Iris pigment epithelial cell (primary cell): Measurements from ENCODE around the gene EMC9.

ENCODE experiments used
- DNase-seq: peaks from one replicate; pipeline ENCODE4 v3.0.0-alpha.2; 2011; ENCODE audit warnings: low read depth

EMC9 gene, protein sequence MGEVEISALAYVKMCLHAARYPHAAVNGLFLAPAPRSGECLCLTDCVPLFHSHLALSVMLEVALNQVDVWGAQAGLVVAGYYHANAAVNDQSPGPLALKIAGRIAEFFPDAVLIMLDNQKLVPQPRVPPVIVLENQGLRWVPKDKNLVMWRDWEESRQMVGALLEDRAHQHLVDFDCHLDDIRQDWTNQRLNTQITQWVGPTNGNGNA

DNA sequence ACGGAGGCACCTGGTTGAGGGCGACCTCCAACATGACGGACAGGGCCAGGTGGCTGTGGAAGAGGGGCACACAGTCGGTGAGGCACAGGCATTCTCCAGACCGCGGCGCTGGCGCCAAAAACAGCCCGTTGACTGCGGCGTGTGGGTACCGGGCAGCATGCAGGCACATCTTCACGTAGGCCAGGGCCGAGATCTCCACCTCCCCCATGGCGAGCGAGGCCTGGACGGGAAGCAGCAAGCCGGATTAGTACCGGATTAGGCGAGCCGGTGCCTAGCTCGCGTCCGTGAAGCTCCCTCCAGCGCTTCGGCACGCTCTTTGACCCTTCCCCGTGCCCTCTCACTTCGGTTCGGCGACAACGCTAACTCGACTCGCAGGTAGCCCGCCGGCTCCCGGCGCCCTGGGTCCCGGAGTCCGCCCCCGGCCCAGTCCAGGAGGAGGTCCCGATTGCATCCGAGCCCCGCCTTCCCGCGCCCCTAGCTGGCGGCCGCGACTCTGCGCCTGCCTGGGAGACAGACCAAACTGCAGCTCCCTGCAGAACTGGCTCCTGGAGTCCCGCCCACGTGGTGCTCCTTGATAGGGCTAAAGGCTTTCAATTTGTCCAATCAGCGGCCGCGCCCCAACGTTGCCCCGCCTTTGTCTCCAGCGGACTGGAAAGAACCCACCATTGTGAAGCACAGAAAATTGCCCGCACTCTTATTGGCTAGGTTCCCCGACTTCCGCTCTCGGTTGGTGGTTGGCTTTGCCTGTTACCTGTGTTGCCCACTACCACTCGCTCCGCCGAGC lies at the start of gene EMC9:
Gene EMC9, minus strand, starts transcription at position 495 of the 784 bp plus-strand sequence. Its CDS starts 287 bp downstream, at position 208.
- peak; percentile 100 for DNase-seq

DNA sequence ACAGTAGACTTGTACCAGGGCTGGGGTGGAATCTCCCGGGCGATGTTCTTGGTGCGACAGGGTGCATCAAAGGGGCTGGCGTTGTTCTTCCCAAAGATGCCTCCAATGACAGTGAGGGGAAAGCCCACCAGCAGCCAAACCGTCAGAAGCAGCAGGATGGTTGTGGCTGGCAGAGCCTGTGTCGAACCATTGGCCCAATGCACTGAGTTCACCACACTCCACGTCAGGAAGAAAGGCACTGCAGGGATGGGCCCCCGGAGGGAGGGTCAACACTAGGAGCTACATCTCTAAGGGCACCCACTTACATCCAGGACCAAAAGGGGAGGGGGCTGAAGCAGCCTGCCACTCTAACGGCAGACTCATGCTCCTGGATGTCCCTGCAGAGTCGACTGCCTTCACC lies 49.0 kb upstream of the EMC9 start:
- no peak for DNase-seq

DNA sequence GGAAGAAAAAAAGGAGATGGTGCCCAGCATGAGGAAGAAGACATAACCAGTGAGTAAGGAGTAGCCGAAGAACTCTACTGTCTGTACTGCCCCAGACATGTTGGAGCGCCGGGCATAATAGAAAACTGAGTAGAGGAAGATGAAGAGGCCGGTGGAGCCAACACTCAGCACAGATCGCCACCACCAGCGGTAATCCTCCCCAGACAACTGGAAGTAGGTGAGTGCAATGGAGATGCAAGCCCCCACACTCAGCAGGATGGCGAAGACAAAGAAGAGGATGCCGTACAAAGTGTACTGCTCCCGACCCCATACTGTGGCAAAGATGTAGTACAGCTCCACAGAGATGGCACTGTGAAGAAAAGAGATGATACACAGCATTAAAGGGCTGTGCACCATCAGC lies 48.1 kb upstream of the EMC9 start:
- DNase-seq, result no peak

DNA sequence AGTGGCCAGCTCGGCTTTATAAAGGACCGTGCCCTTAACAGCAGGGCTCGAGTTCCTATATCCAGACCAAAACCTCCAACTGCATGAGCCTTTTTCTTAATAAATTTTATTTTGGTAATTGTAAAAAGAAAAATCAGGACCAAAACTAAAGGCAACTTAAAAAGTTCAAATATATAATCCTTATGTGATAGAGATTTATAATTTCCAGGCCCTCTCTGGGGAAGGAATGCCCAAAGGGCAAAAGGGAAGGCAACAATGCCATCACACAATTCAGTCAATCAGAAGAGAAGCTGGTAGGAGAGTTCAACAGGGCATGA lies 47.6 kb upstream of the EMC9 start:
- DNase-seq, result no peak

DNA sequence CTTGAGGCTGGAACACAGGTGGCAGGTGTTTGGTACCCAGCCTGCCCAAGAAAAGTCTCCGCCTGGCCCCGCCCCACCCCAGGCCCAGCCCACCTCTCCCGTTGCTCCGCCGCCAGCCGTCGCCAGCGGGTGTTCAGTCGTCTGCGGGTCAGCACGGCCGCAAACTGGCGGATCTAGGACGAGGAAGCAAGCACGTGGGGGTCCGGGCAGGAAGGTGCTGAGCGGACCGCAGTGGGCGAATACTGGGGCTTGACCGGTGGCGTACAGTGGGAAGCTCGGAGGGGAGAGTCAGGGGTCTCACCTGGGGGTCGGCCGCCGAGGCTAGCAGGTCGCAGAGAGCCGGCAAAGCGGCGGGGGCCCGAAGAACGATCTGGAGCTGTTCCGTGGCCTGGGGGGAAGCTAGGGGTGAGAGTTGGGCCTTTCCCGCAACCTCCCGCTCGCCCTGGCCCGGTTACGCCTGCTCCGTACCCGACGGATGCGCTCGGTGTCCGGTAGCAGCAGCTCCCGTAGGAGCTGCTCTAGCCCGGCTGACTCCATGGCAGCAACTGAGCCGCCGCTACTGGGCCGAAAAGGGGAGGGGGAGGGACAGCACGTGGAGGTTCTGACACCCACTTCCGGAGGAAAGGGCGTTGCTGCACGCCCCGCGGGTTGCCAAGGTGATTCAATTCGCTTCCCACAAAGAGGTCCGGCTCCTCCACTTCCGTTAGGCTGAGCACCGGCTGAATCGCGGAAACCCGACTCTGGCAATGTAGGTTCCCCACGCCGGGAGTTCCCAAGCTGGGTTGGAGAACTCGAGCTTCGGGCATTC lies 47.1 kb upstream of the EMC9 start, which contains the start of gene IPO4:
Gene IPO4, minus strand, starts transcription at position 566 of the 808 bp plus-strand sequence. Its CDS starts 29 bp downstream, at position 537.
- DNase-seq, result peak; percentile 99

DNA sequence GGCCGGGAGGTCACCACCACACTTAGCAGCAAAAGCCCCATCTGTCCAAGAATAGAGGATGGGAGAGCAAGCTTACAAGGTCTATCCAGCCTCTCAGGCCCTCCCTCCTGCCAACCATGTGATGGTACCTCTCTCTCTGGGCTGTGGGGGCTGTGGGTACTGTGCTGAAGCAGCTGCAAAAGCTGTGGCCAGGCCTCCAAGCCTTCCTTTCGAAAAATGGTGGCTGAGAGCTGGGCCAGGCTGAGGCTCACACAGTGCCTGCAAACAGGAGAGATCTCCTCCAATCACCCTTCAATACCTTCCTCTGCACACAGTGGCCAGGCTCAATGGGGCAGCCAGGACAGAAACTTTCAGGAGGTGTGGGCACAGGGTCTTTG lies 46.1 kb upstream of the EMC9 start:
- DNase-seq, result no peak

DNA sequence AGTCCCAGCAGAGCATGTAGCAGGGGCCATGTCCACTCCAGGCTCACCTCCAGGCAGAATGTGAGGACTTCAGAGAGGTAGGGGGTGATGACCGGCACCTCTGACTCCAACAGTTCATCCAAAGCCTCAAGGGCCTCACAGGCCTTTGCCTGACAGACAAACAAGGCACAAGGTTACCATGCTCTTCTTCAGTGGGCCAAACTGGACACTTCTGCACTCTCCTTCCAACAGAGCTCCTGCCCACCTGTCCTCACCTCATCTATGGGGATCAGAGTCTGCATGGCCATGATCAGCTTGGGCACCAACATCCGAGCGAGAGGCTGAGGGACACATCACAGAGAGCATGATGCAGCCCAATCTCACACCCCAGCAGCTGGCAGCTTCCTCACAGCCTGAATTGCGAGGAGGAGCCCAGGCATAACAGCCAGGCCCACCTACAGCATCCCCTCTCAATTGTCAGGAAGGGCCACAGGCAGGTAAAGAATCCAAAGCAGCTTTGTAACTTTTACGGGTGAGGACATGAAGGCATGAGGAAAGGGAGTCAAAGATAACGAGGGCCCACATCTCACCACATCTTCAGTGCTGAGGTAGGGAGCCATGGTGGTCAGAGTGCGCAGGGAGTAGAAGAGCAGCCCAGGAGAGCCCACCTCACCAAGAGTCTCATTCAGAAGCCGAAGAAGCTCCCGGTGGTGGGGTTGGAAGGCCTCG lies 45.6 kb upstream of the EMC9 start:
- no peak for DNase-seq

DNA sequence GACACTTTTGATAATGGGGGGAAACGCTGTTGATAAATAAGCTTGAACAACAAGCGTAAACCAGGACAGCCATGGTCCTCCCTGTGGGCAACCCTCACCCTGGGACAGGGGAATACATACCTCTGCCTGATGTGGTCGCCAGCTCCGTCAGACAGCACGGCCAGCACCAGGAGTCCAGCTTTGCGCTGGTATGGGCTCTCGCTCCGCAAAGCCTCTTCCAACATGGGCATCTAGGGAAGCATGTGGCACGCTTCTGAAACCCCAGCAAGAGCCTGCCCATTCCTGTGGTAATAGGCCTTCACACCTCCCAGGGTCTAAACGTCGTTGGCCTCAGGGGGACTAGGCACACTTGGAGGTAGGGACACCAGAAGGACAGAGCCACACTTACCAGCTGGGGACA lies 44.4 kb upstream of the EMC9 start:
- DNase-seq, result no peak

DNA sequence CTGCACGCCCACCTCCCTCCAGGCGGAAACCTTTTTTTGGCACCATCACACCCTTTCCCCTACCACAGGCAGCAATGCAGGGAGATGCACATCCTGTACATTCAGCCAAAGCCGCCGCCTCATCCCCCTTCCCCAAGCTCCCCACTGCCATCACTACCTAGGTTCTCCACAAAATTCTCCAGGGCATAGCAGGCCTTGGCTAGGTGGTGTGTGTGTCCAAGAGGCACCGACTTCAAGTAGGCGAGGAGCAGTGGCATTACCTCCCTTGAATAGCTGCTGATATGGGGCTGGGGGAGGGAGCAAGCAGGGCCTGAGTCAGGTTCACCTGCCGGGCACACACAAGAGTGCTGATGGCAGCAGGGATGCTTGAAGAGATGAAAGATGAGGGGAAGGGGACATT lies 43.6 kb upstream of the EMC9 start:
- DNase-seq, result no peak

DNA sequence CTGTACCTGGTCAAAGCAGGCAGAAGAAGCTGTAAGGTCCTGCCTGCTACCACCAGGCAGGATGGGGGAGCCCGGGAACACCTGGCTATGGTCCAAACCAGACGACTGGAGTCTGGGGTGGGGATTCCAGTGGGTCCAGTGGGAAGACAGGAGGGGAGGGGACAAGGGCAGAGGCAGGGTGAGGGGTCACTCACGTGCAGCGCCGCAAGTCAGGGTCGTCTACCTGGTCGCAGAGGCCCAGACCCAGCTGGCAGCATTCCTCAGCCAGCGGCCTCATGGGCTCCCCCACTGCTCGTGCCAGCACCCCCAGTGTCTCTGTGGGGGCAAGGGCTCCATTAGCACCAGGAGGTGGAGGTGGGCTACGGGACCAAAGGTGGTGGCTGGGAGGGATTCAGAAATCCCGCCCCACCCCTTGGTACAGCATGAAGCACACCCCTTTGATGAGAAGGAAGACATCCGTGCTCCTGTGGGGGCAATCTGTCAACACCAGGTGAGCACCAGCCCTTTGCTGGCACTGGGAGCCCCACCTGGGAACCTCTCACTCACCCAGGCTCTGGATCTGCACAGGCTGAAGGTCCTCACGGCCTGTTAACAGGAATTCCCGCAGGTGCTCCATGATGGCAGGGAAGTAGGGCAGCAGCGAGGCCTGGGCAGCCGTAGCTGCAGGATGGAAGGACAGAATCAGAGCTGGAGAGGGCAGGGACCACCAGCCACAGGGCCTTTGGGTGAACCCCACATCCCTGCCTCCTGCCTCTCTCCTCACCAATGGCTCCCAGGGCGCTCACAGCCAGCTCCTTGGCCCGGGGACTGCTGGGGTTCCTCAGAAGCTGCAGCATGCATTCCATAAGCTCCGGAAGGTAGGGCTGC lies 42.9 kb upstream of the EMC9 start:
- DNase-seq, result no peak

DNA sequence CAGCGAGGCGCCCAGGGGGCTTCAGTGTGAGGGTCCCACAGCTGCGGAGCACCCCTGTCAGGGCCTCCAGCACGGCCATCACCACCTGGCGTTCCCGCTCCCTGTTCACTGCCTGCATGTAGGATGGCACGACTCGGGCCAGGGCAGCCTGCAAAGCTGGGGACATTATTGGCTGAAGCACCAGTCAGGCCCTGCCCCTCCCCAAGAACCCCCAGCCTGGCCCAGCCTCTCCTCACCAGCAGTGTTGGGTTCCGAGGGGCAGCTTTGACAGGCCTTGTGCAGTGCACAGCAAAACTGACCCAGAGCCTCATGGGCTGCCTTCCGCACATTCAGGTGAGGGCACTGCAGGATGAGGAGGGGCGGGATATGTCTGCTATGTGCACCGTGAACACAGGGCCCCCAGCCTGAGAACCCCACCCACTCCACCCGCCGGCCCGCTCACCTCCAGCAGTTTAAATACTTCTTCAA lies 41.7 kb upstream of the EMC9 start:
- DNase-seq, result no peak

DNA sequence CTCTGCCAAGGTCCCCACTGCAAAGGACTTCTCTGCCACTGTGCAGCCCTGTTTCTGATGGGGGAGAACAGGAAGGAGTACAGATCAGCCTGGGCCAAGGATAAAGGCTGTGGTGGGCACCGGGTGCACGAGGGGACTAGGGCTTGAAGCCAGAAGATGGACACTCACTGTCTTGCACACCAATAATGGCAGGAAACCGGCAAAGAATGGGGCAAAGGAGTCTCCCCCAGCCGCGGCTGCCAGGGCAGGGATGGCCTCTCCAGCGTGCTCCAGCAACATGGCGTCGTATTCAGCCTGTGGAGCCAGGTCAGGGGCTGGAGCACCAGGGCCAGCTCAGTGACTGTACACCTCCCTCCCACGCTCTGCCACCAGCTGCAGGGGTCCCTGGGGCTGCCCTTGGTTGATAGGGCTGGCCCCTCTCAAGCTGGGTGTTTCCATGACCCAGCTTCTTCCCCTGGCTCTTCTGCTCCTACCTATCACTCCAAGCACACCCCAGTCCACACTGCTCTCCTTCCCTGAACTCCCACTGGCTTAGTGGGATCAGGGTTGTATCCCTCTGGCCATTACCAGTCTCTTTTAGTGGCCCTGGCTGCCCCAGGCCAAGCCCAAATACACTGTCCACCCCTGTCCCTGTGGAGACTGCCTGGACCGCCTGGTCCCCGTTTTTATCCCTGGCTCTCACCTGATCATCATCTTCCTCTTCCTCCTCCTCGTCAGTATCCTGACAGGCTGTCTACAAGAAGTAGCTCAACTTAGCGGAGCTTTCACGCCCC lies 40.9 kb upstream of the EMC9 start:
- DNase-seq, result no peak

DNA sequence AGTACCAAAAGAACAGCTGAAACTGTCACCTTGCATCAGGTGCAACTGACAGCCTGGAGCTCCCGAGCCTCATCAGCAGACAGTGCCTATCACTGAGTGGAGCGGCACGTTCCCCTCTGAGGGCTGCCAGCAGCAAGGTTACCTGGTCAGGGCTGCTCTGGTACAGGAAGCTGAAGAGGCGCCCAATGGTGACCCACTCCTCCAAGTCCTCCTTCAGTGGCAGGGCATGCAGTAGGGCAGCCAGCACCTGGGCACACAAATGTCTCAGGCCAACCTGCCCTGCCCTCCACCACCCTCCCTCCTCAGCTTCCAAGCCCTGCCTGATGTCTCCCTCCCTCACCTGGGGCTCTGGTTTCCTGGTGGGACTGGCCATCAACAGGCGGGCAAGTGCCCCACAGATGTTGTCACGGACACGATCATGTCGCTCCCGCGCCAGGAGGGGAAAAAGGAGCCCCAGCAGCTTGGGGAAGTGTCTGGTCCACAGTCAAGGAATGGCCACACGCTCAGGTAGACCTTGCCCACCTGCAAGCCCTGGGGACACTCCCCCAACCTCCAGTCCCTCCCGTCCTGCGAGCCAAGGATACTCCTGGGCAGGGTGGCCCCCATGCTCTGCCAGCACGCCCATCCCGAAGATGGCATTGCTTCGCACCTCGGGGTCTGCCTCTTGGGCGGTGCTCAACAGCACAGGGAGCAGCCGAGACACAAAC lies 40.1 kb upstream of the EMC9 start:
- no peak for DNase-seq

DNA sequence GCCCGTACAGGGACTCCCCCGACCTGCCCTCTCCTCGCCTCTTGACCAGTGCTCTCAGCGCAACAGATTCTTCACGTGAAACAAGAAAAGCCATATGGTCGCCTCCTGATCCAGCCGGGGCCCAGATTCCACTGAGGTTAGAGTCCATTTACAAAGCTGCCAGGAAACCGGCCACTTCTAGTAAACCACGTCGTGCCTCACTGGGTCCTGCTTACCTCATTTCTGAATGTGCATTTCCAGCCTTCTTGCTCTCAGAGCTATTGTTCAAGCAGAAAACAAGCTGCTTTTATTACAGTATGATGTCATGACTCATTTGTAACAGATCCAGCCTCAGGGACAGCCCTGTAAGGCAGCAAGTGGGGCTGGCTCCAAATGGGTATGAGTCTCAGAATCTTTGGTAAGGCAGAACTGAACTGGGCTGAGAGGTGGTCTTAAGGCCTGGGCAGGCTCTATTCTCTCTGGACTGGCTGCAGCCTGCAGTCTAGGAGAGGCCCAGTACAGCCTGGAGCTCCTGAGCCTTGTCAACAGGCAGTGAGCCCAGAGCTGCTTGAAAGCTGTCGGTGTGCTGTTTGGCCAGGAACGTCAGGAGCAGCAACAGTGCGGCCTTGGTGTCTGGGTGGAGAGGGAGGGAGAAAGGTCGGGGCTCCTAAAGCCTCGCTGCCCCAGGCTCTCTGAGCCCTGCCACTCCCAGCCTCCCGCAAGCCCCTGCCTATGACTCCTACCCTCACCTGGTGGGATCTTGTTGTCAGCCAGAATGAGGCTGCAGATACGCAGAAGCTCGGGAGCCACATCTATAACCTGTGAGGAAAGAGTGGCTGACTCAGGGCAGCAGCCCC lies 38.8 kb upstream of the EMC9 start:
- peak; percentile 84 for DNase-seq

DNA sequence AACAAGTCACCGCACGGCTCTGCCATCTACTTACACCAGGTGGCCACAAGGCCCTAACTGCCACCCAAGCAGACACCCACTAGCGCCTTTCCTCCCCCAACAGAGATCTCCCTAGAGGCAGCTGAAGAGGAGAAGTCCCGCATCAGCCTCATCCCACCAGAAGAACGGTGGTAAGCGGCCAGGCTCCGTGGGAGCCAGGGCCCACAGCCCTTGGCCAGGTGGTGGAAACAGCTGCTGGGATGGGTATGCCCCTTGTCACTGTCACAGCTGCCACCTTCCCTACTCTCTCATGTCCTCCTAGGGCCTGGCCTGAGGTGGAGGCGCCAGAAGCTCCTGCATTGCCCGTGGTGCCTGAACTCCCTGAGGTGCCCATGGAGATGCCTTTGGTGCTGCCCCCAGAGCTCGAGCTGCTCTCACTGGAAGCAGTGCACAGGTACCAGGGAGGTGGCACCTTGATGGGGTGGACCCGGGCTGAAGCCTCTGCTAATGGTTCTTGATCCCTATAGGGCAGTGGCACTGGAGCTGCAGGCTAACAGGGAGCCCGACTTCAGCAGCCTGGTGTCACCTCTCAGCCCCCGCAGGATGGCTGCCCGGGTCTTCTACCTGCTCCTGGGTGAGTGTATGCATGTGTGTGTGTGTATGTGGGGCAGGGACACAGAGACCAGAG lies 38.0 kb upstream of the EMC9 start:
- DNase-seq, result no peak

DNA sequence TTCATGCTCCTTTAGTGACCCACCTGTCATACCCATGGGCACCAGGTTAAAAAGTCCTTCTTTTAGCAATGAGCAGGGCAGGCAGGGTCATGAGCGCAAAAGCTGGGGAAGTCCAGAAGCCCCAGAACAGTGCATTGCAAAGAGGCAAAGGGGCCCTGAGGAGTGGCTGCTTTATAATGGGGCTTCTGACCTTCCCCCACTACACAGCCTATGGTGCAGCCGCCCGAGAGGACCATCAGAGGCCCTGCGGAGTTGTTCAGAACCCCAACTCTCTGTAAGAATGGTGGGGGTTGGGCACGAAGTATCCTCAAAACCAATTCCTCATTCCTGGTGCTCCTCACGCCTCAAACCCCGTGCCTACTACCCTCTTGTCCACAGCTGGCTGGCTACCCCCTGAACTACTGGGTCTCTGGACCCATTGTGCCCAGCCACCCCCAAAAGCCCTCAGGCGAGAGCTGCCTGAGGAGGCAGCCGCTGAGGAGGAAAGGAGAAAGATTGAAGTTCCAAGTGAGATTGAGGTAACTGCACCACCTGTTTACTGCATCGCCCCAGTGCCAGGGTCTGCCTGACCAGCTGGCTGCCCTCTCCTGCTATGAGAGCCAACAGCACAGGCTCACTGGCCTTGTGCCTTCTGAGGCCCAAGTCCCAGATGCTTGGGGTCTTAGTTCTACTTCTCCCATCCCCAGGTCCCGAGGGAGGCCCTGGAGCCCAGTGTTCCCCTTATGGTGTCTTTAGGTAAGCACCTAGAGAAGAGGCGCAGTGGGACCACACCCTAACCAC lies 37.2 kb upstream of the EMC9 start:
- DNase-seq, result no peak

DNA sequence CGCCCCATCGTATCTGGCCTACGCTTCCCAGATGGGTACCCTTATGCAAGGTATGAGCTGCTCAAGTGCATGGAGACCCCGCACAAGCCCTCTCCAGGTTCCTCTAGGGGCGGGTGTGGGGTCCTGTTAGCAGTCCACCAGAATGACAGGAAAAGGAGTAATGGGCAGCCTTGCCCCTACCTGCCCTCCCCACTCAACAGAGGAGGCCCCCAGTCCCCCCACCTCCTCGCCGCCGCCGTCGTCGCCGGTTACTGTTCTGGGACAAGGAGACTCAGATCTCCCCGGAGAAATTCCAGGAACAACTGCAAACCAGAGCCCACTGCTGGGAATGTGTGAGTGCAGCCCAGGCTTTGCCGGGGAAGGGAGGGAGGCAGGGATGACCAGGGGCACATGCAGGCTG lies 36.5 kb upstream of the EMC9 start:
- DNase-seq, result no peak
